Astrocyte (in vitro differentiated cells and primary cell): Measurements from ENCODE around the gene HIBADH. TPM values are rescaled to one million over a fixed set of nuclear protein-coding genes. Genes with fewer than 3 reads are reported as not detected.

ENCODE experiments used
- DNase-seq: peaks from one replicate; pipeline ENCODE4 v3.0.0-alpha.2; 2010; ENCODE audit warnings: low read depth
- FAIRE-seq: peaks from 2 replicates; lab custom pipeline; 2011; peaks lifted over from hg19 to GRCh38; lab: Jason Lieb, UNC
- H2AFZ ChIP-seq: 2 replicates; pipeline ENCODE4 v1.6.0; 2012; ENCODE audit warnings: low read depth, low read length, inconsistent platforms
- H3K27ac ChIP-seq: 2 replicates; pipeline ENCODE4 v1.5.1; 2011; ENCODE audit warnings: low read depth, low read length, inconsistent platforms
- H3K27me3 ChIP-seq: 2 replicates; pipeline ENCODE4 v1.6.0; 2011; ENCODE audit warnings: low read length, inconsistent platforms; ENCODE audit not compliant: insufficient read depth
- H3K36me3 ChIP-seq: 2 replicates; pipeline ENCODE4 v1.5.1; 2011; ENCODE audit warnings: low read length, inconsistent platforms; ENCODE audit not compliant: insufficient read depth
- H3K4me1 ChIP-seq: 2 replicates; pipeline ENCODE4 v1.5.1; 2011; ENCODE audit warnings: low read length, inconsistent platforms; ENCODE audit not compliant: insufficient read depth
- H3K4me2 ChIP-seq: 2 replicates; pipeline ENCODE4 v1.6.0; 2012; ENCODE audit warnings: low read length, inconsistent platforms
- H3K4me3 ChIP-seq: 2 replicates; pipeline ENCODE4 v1.5.1; 2011; ENCODE audit warnings: low read depth, mild to moderate bottlenecking, low read length, inconsistent platforms; ENCODE audit not compliant: insufficient read depth
- H3K79me2 ChIP-seq: 2 replicates; pipeline ENCODE4 v1.6.0; 2012; ENCODE audit warnings: mild to moderate bottlenecking, low read length, inconsistent platforms; ENCODE audit not compliant: insufficient read depth
- H3K9ac ChIP-seq: 2 replicates; pipeline ENCODE4 v1.6.0; 2012; ENCODE audit warnings: mild to moderate bottlenecking, low read length, inconsistent platforms
- H3K9me3 ChIP-seq: 2 replicates; pipeline ENCODE4 v1.5.1; 2012; ENCODE audit warnings: low read depth, mild to moderate bottlenecking, low read length, inconsistent platforms; ENCODE audit not compliant: insufficient read depth
- H4K20me1 ChIP-seq: 2 replicates; pipeline ENCODE4 v1.6.0; 2012; ENCODE audit warnings: low read length, inconsistent platforms; ENCODE audit not compliant: insufficient read depth
- H3K27ac Mint-ChIP-seq: one replicate; pipeline ENCODE4 v1.8.0; 2021; ENCODE audit warnings: mild to moderate bottlenecking, mixed read lengths; ENCODE audit not compliant: unreplicated experiment
- H3K27me3 Mint-ChIP-seq: one replicate; pipeline ENCODE4 v1.8.0; 2021; ENCODE audit warnings: low read depth, mixed read lengths; ENCODE audit not compliant: unreplicated experiment
- H3K36me3 Mint-ChIP-seq: one replicate; pipeline ENCODE4 v1.8.0; 2021; ENCODE audit warnings: low read depth, mixed read lengths; ENCODE audit not compliant: unreplicated experiment
- H3K4me1 Mint-ChIP-seq: one replicate; pipeline ENCODE4 v1.8.0; 2021; ENCODE audit warnings: low read depth, mixed read lengths; ENCODE audit not compliant: unreplicated experiment
- H3K4me3 Mint-ChIP-seq: one replicate; pipeline ENCODE4 v1.8.0; 2021; ENCODE audit warnings: mild to moderate bottlenecking, moderate library complexity, mixed read lengths; ENCODE audit not compliant: unreplicated experiment
- H3K9me3 Mint-ChIP-seq: one replicate; pipeline ENCODE4 v1.8.0; 2021; ENCODE audit warnings: mild to moderate bottlenecking, mixed read lengths; ENCODE audit not compliant: unreplicated experiment
- EZH2 ChIP-seq: IDR thresholded peaks from 2 replicates; pipeline ENCODE4 v1.6.1; 2012; ENCODE audit warnings: mild to moderate bottlenecking, low read length, inconsistent platforms; ENCODE audit not compliant: insufficient read depth
- total RNA-seq: library from RNA; stranded (reverse); gene quantifications from 2 replicates; pipeline ENCODE4 v1.2.1, GENCODE V29; 2021
- TF ChIP-seq, protein P1 (sequence below): IDR thresholded peaks from 2 replicates; pipeline ENCODE4 v1.5.1; 2011; ENCODE audit warnings: low read depth, mild to moderate bottlenecking, inconsistent platforms, low read length, moderate library complexity; ENCODE audit not compliant: insufficient read depth

HIBADH gene
- total RNA-seq, 1 donor from 2014 or later, result 21.9 TPM

DNA sequence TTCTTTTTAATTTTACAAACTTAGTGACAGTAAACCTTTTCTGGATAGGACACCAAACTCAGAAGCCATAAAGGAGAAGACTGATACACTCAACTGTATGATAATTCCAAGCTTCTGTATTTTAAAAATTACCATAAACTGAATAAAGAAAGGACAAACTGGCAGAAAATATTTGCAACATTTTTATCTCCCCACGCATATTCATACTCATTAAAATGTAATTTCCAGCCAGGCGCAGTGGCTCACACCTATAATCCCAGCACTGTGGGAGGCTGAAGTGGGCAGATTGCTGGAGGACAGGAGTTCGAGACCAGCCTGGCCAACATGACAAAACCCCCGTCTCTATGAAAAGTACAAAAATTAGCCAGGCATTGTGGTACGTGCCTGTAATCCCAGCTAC, 67.7 kb downstream of the HIBADH start:
- H4K20me1 ChIP-seq, result no peaks in the 10 kb centered on the region
- no peaks in the 10 kb centered on the region for H3K27me3 ChIP-seq
- H3K27ac Mint-ChIP-seq, result no peak overlapping the region
- FAIRE-seq, result no peak
- H3K4me3 ChIP-seq, result no peak overlapping the region
- H3K9ac ChIP-seq, result no peak overlapping the region
- no peak overlapping the region for H3K27ac ChIP-seq
- H3K4me2 ChIP-seq, result no peak overlapping the region
- no peaks in the 10 kb centered on the region for H3K9me3 Mint-ChIP-seq
- TF ChIP-seq EZH2, result no peak
- TF ChIP-seq, protein P1, sequence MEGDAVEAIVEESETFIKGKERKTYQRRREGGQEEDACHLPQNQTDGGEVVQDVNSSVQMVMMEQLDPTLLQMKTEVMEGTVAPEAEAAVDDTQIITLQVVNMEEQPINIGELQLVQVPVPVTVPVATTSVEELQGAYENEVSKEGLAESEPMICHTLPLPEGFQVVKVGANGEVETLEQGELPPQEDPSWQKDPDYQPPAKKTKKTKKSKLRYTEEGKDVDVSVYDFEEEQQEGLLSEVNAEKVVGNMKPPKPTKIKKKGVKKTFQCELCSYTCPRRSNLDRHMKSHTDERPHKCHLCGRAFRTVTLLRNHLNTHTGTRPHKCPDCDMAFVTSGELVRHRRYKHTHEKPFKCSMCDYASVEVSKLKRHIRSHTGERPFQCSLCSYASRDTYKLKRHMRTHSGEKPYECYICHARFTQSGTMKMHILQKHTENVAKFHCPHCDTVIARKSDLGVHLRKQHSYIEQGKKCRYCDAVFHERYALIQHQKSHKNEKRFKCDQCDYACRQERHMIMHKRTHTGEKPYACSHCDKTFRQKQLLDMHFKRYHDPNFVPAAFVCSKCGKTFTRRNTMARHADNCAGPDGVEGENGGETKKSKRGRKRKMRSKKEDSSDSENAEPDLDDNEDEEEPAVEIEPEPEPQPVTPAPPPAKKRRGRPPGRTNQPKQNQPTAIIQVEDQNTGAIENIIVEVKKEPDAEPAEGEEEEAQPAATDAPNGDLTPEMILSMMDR, result no peak
- H3K27me3 Mint-ChIP-seq, result no peaks in the 10 kb centered on the region
- H3K4me1 Mint-ChIP-seq, result no peaks in the 10 kb centered on the region
- no peaks in the 10 kb centered on the region for H3K36me3 ChIP-seq
- no peak overlapping the region for H3K4me3 Mint-ChIP-seq
- no peak for DNase-seq
- H3K4me1 ChIP-seq, result no peaks in the 10 kb centered on the region
- no peaks in the 10 kb centered on the region for H3K36me3 Mint-ChIP-seq
- H2AFZ ChIP-seq, result no peak overlapping the region
- no peaks in the 10 kb centered on the region for H3K9me3 ChIP-seq
- no peaks in the 10 kb centered on the region for H3K79me2 ChIP-seq

- H3K4me1 ChIP-seq, result no peaks in the 10 kb centered on the region
- no peak overlapping the region for H3K9ac ChIP-seq
- no peak overlapping the region for H3K27ac ChIP-seq
- H4K20me1 ChIP-seq, result no peaks in the 10 kb centered on the region
- H3K79me2 ChIP-seq, result no peaks in the 10 kb centered on the region
- DNase-seq (no peak), FAIRE-seq (no peak)
- Mint-ChIP-seq H3K9me3 (no peaks in the 10 kb centered on the region), H3K27me3 (no peaks in the 10 kb centered on the region), H3K4me1 (no peaks in the 10 kb centered on the region), H3K36me3 (no peaks in the 10 kb centered on the region), H3K27ac (no peak overlapping the region), H3K4me3 (no peak overlapping the region)
- no peak for TF ChIP-seq EZH2
- H3K36me3 ChIP-seq, result no peaks in the 10 kb centered on the region
- H3K4me2 ChIP-seq, result no peak overlapping the region
- no peak overlapping the region for H2AFZ ChIP-seq
- no peak overlapping the region for H3K4me3 ChIP-seq
- H3K9me3 ChIP-seq, result no peaks in the 10 kb centered on the region
- H3K27me3 ChIP-seq, result no peaks in the 10 kb centered on the region
Measured at GRCh38 chr7:27593226-27593625, 69.5 kb downstream of the HIBADH start.

- H3K79me2 ChIP-seq, result no peaks in the 10 kb centered on the region
- FAIRE-seq, result no peak
- no peaks in the 10 kb centered on the region for H3K4me1 ChIP-seq
- Mint-ChIP-seq H3K27ac (no peak overlapping the region), H3K27me3 (no peaks in the 10 kb centered on the region), H3K36me3 (no peaks in the 10 kb centered on the region), H3K9me3 (no peaks in the 10 kb centered on the region), H3K4me1 (peaks cover 2% of the 10 kb centered on the region), H3K4me3 (no peak overlapping the region)
- no peaks in the 10 kb centered on the region for H3K9me3 ChIP-seq
- no peak overlapping the region for H3K9ac ChIP-seq
- H3K27me3 ChIP-seq, result no peaks in the 10 kb centered on the region
- no peak for TF ChIP-seq EZH2
- TF ChIP-seq, protein P1, result no peak
- H3K4me3 ChIP-seq, result no peak overlapping the region
- H4K20me1 ChIP-seq, result no peaks in the 10 kb centered on the region
- H3K4me2 ChIP-seq, result no peak overlapping the region
- no peak overlapping the region for H3K27ac ChIP-seq
- H2AFZ ChIP-seq, result no peak overlapping the region
- no peak for DNase-seq
- no peaks in the 10 kb centered on the region for H3K36me3 ChIP-seq
Measured at GRCh38 chr7:27590416-27590815, 72.3 kb downstream of the HIBADH start.
